IMR-90 (cell line): Measurements from ENCODE around the gene NR2F2. TPM values are rescaled to one million over a fixed set of nuclear protein-coding genes. Genes with fewer than 3 reads are reported as not detected.
A peak's percentile ranks its signal among the peaks of the same experiment; 100 is the strongest.

Source experiments
- ATAC-seq: fragments of 200-7000 bp; cut with Tn5 transposase; 2 replicates; pipeline ENCODE4 v1.9.1; 2020; ENCODE audit warnings: low read depth, mild to moderate bottlenecking, moderate library complexity
- BruUV-seq: library from RNA; stranded (reverse); fragments of 400-500 nt; replicated peaks from 2 replicates; lab custom pipeline; 2021; lab: Mats Ljungman, UMichigan
- CTCF ChIA-PET: fragments of 300-600 bp; formaldehyde crosslinking; extraction: SDS; loops from one replicate; lab custom pipeline; 2021; ENCODE audit warnings: antibody characterized with exemption; lab: Yijun Ruan, JAX
- POLR2A ChIA-PET: fragments of 300-600 bp; sonication (Branson Sonifier 250); formaldehyde crosslinking; loops from one replicate; lab custom pipeline; 2022; ENCODE audit warnings: antibody characterized with exemption; ENCODE audit not compliant: unreplicated experiment; lab: Charles Lee
- DNase-seq: peaks from one replicate; pipeline ENCODE4 v3.0.0; 2013
- H2AFZ ChIP-seq: replicated peaks from 2 replicates; pipeline ENCODE3; 2013; ENCODE audit warnings: low read length, mild to moderate bottlenecking; ENCODE audit not compliant: poor library complexity
- H2AK5ac ChIP-seq: 2 replicates; pipeline ENCODE4 v1.6.1; 2013; ENCODE audit warnings: low read depth, low read length, inconsistent platforms
- H2AK9ac ChIP-seq: replicated peaks from 2 replicates; pipeline ENCODE3; 2013; ENCODE audit warnings: mild to moderate bottlenecking, low read depth, low read length, moderate library complexity; ENCODE audit not compliant: poor library complexity
- H2BK120ac ChIP-seq: 2 replicates; pipeline ENCODE4 v1.6.1; 2013; ENCODE audit warnings: low read depth, low read length, inconsistent platforms
- H2BK15ac ChIP-seq: 3 replicates; pipeline ENCODE4 v1.6.1; 2013; ENCODE audit warnings: low read depth, low read length, inconsistent platforms
- H2BK20ac ChIP-seq: 2 replicates; pipeline ENCODE4 v1.6.1; 2013; ENCODE audit warnings: low read depth, mild to moderate bottlenecking, inconsistent platforms, low read length, moderate library complexity
- H2BK5ac ChIP-seq: 2 replicates; pipeline ENCODE4 v1.6.1; 2013; ENCODE audit warnings: mild to moderate bottlenecking, low read depth, low read length, inconsistent platforms; ENCODE audit not compliant: poor library complexity, severe bottlenecking
- H3K14ac ChIP-seq: replicated peaks from 2 replicates; pipeline ENCODE4 v1.6.1; 2013; ENCODE audit warnings: low read depth, low read length, inconsistent platforms
- H3K18ac ChIP-seq: 2 replicates; pipeline ENCODE4 v1.6.1; 2013; ENCODE audit warnings: low read depth, low read length, control low read depth
- H3K23ac ChIP-seq: 2 replicates; pipeline ENCODE4 v1.6.1; 2013; ENCODE audit warnings: low read depth, low read length, inconsistent platforms
- H3K27ac ChIP-seq: 2 replicates; pipeline ENCODE4 v1.5.1; 2013; ENCODE audit warnings: mild to moderate bottlenecking, control low read depth, low read length; ENCODE audit not compliant: insufficient read depth
- H3K27me3 ChIP-seq: 2 replicates; pipeline ENCODE4 v1.6.1; 2013; ENCODE audit warnings: low read length; ENCODE audit not compliant: control insufficient read depth, insufficient read depth
- H3K36me3 ChIP-seq: 2 replicates; pipeline ENCODE4 v1.6.1; 2013; ENCODE audit warnings: low read length, mixed read lengths; ENCODE audit not compliant: control insufficient read depth, insufficient read depth
- H3K4ac ChIP-seq: 2 replicates; pipeline ENCODE4 v1.6.1; 2013; ENCODE audit warnings: low read depth, low read length, inconsistent platforms
- H3K4me1 ChIP-seq: 2 replicates; pipeline ENCODE4 v1.6.1; 2013; ENCODE audit warnings: low read length, mixed read lengths; ENCODE audit not compliant: control insufficient read depth, insufficient read depth
- H3K4me2 ChIP-seq: 2 replicates; pipeline ENCODE4 v1.6.1; 2013; ENCODE audit warnings: low read depth, mild to moderate bottlenecking, control low read depth, low read length, moderate library complexity
- H3K4me3 ChIP-seq: 2 replicates; pipeline ENCODE4 v1.5.1; 2013; ENCODE audit warnings: low read depth, mild to moderate bottlenecking, control low read depth, low read length, moderate library complexity; ENCODE audit not compliant: insufficient read depth
- H3K56ac ChIP-seq: 2 replicates; pipeline ENCODE4 v1.6.1; 2013; ENCODE audit warnings: low read length, inconsistent platforms; ENCODE audit not compliant: insufficient read depth; ENCODE audit errors: extremely low read depth
- H3K79me1 ChIP-seq, 2 experiments: 2 replicates each; pipeline ENCODE4 v1.6.1; 2013; ENCODE audit warnings: low read length in 2 of 2, inconsistent platforms in 1 of 2, low read depth in 1 of 2
- H3K9ac ChIP-seq: 2 replicates; pipeline ENCODE4 v1.6.1; 2013; ENCODE audit warnings: low read depth, low read length, control low read depth
- H3K9me1 ChIP-seq: 2 replicates; pipeline ENCODE4 v1.6.1; 2013; ENCODE audit warnings: low read length, inconsistent platforms; ENCODE audit not compliant: insufficient read depth
- H3K9me3 ChIP-seq: 2 replicates; pipeline ENCODE4 v1.6.1; 2013; ENCODE audit warnings: low read length; ENCODE audit not compliant: control insufficient read depth, insufficient read depth
- H4K20me1 ChIP-seq: 2 replicates; pipeline ENCODE4 v1.6.1; 2013; ENCODE audit warnings: low read length, inconsistent platforms; ENCODE audit not compliant: insufficient read depth
- H4K5ac ChIP-seq: 2 replicates; pipeline ENCODE4 v1.6.1; 2013; ENCODE audit warnings: mild to moderate bottlenecking, low read depth, low read length, control low read depth
- H4K8ac ChIP-seq, 2 experiments: 2 replicates each; pipeline ENCODE4 v1.6.1; 2013; ENCODE audit warnings: low read depth in 2 of 2, low read length in 2 of 2, control low read depth in 1 of 2, inconsistent platforms in 1 of 2
- H4K91ac ChIP-seq: 2 replicates; pipeline ENCODE4 v1.6.1; 2013; ENCODE audit warnings: low read depth, low read length, inconsistent platforms; ENCODE audit not compliant: insufficient read depth
- CEBPB ChIP-seq: IDR thresholded peaks from 2 replicates; pipeline ENCODE4 v1.6.1; 2012; ENCODE audit warnings: low read depth, low read length, improper control_type of control experiment
- MAZ ChIP-seq: IDR thresholded peaks from 2 replicates; pipeline ENCODE4 v1.6.1; 2012; ENCODE audit warnings: low read depth, mild to moderate bottlenecking, low read length, improper control_type of control experiment, moderate library complexity, borderline replicate concordance
- WGBS, 2 experiments: methylation state at CpG; one replicate each; pipeline versions ENCODE4 v1.1.5 to v1.1.7; 2013; ENCODE audit warnings: missing lambda C conversion rate in 2 of 2; ENCODE audit not compliant: insufficient read length in 1 of 2; ENCODE audit errors: extremely low coverage in 2 of 2; 5-methylcytosine and 5-hydroxymethylcytosine counted together
- dilution Hi-C: fragments of 300-500 bp; cut with HindIII; formaldehyde crosslinking; loops from one replicate; pipeline ENCODE4 v1.14.3; 2018; ENCODE audit warnings: low sequenced_read_pairs; ENCODE audit not compliant: unreplicated experiment
- in situ Hi-C: fragments of 300-500 bp; cut with MboI; formaldehyde crosslinking; loops from 3 replicates; pipeline ENCODE4 v1.14.3; 2019; ENCODE audit warnings: low sequenced_read_pairs, inconsistent platforms, mixed read lengths
- intact Hi-C: fragments of 100-400 bp; cut with micrococcal nuclease; formaldehyde crosslinking; loops from 2 replicates; pipeline ENCODE4 v1.10.0; 2022
- polyA plus RNA-seq, 3 experiments: library from polyadenylated mRNA; depleted of rRNA; stranded (reverse); fragments of >200 nt; gene quantifications; 2 replicates each; pipeline ENCODE4 v1.2.3, GENCODE V29; 2012; ENCODE audit warnings: low replicate concordance in 1 of 3
- total RNA-seq: library from RNA; depleted of rRNA; stranded (reverse); fragments of >200 nt; gene quantifications from 2 replicates; pipeline ENCODE4 v1.2.3, GENCODE V29; 2012

The NR2F2 gene
- total and polyA plus RNA-seq, 2 of the 4 experiments (the other 2 are of a cell fraction): 20.3 to 161 TPM

DNA sequence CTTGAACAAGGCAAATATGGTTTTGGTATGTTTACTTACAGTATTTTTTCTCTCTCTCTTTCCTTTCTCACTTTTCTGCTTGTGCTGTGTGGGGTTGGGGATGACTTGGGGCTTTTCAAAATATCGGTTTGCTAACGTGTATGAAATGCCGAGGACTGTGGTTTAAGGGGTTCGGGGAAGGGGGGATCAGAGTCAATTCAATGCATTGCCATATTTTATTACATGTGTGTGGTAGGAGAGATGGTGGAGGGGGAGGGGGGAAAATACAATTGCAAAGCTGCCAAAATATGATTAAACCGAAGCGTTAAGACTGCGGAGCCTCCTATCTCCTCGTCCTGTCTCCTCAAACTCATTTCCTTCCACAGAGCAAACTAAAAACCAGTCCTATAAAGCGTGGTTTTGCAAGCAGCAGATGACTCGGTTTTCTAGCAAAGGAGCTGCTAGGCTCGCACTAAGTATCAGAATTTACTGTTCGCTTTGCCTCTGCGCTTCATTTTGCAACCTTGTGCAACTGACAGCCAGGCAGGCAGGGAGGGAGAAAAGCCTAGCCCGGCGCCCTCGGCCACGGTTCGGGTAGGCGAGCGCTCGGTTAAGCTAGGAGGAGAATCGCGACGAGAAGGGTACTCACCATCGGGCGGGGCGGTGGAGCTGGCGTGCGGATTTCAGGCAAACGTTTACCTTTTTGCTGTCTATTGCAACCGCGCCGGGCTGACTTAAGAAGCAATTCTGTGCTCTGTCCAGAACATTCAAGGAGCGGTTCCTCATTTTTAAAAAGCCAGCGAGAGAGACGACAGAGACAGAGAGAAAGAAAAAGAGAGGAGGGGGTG lies 4.0 kb upstream of the NR2F2 start:
- Histone ChIP-seq H4K91ac (peak overlapping the region; percentile 92), H3K27me3 (no peaks in the 10 kb centered on the region), H3K9ac (peak overlapping the region; percentile 100), H3K4me2 (peak overlapping the region; percentile 90), H3K23ac (peak overlapping the region; percentile 99), H3K18ac (peak overlapping the region; percentile 97), H4K20me1 (no peaks in the 10 kb centered on the region), H2AK5ac (peak overlapping the region; percentile 5; the same call in 1 of the 2 replicates), H3K79me1 (peaks cover 6 to 33% of the 10 kb centered on the region in 2 experiments), H2BK20ac (peak overlapping the region; percentile 83), H3K36me3 (peaks cover 4% of the 10 kb centered on the region; the same call in 1 of the 2 replicates), H4K5ac (peak overlapping the region; percentile 93), H3K56ac (peak overlapping the region; percentile 99), H2BK15ac (peak overlapping the region; percentile 55; the same call in 2 of the 3 replicates), H4K8ac (peak overlapping the region; percentile 81 to 95), H2BK120ac (peak overlapping the region; percentile 97), H2AFZ (peak overlapping the region; percentile 77), H2AK9ac (peak overlapping the region; percentile 76), H3K4me3 (peak overlapping the region; percentile 93), H3K9me1 (no peaks in the 10 kb centered on the region), H3K27ac (peak overlapping the region; percentile 96), H3K4ac (peak overlapping the region; percentile 96), H3K14ac (peak overlapping the region; percentile 98), H3K4me1 (peaks cover 16% of the 10 kb centered on the region), H3K9me3 (no peaks in the 10 kb centered on the region), H2BK5ac (peak overlapping the region; percentile 96)
- POLR2A ChIA-PET: interaction anchor here (0.7 to 2.3 kb wide), 4 partner anchors 10 to 464 kb away, joined by 3 to 9 read pairs (median 6); no protein-coding TSS in a partner anchor
- no peak for ATAC-seq
- intact Hi-C loops (loop anchor here (1.0 to 10.0 kb wide), 14 partner anchors 52 to 1067 kb away; no protein-coding TSS in a partner anchor), in situ Hi-C loops (loop anchor here (5.0 to 25.0 kb wide), 2 partner anchors 764 to 1069 kb away; no protein-coding TSS in a partner anchor), dilution Hi-C loops (no loop called here)
- DNase-seq: no peak
- 4% methylated on average over 14 of the region's 36 CpGs; no CpG with 5 or more reads in 1 of the 2 experiments for WGBS, 2 experiments
- CTCF ChIA-PET: interaction anchor here (0.6 to 2.5 kb wide), 15 partner anchors 9 to 1077 kb away, joined by 3 to 11 read pairs (median 4); no protein-coding TSS in a partner anchor
- TF ChIP-seq CEBPB: peak; percentile 82
- no peak for TF ChIP-seq MAZ
- BruUV-seq: TSS peak; percentile 45
